Measurements from ENCODE around the gene FOXF1.

GRCh38 chr16:86528061-86528929, 18.0 kb downstream of the FOXF1 start:
- no peak for TF ChIP-seq POLR2A (IDR thresholded peaks at IDR 0.05)
- no peak for TF ChIP-seq CTCF (IDR thresholded peaks at IDR 0.05)

Data from uterus (tissue), 2 donors.